ENCODE measurements around the gene GRK1.

The GRK1 gene

DNA sequence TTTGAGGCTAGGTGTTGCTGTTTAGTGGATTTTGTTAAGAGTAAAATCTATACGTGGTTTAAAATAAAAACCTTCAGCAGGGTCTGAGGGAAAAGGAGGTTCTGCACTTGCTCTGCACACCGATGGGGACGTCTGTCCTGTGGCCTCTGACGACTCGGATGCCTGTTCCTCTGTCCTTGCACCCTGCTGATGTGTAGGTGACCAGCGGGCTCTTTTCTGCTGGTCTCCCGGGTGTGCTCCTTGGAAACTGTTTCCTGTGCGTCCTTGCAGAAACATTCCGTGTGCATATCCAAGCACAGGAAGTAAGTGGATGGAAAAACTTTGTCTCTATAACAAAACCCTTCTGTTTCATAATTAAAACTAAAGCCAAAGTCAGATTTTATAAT is 12.9 kb upstream of the GRK1 start:
- TF ChIP-seq, protein P1, sequence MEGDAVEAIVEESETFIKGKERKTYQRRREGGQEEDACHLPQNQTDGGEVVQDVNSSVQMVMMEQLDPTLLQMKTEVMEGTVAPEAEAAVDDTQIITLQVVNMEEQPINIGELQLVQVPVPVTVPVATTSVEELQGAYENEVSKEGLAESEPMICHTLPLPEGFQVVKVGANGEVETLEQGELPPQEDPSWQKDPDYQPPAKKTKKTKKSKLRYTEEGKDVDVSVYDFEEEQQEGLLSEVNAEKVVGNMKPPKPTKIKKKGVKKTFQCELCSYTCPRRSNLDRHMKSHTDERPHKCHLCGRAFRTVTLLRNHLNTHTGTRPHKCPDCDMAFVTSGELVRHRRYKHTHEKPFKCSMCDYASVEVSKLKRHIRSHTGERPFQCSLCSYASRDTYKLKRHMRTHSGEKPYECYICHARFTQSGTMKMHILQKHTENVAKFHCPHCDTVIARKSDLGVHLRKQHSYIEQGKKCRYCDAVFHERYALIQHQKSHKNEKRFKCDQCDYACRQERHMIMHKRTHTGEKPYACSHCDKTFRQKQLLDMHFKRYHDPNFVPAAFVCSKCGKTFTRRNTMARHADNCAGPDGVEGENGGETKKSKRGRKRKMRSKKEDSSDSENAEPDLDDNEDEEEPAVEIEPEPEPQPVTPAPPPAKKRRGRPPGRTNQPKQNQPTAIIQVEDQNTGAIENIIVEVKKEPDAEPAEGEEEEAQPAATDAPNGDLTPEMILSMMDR (IDR thresholded peaks at IDR 0.05): no peak
- H3K27ac Mint-ChIP-seq: peak overlapping the region; percentile 90
- peaks cover 31% of the 10 kb centered on the region for H3K4me1 Mint-ChIP-seq
- H3K9me3 Mint-ChIP-seq: no peaks in the 10 kb centered on the region
- H3K27me3 Mint-ChIP-seq (ENCODE audit: low read depth, poor library complexity): peaks cover 10% of the 10 kb centered on the region
- no peak overlapping the region for H3K4me3 Mint-ChIP-seq
- no peak for DNase-seq
- H3K36me3 Mint-ChIP-seq (ENCODE audit: low read depth): peaks cover 6% of the 10 kb centered on the region

DNA sequence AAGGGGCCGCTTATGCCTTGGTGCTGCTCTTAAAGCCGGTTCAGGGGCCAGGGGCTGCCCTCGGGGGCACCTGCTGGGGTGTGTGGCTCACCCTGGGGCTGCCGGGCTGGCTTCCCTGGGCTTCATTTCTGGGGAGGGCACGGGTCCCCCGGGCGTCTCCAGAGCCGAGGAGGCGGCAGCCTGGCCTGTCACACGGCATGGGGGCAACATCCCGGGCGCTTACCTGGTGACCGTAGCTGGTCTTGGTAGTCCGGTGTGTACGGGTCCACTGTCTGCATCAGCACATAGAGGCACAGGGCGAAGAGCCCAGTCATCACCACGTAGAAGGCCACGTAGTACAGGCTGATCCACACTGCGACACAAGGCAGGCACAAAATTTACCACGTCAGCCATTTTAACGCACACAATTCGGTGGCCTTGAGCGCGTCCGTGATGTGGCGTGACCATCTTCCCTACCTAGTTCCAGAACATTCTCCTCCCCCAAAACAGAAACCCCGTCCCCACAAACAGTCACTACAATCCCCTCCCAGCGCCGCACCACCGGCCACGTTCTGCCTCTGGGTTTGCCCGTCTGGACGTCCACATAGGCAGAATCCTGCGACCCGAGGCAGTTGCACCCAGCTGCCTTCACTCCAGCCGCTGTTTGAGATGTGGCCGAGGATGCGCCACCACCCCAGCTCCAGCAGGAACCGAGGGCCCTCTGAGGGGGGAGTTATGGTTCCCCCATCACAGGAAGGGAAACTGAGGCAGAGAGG is 12.3 kb upstream of the GRK1 start:
- TF ChIP-seq, protein P1 (IDR thresholded peaks at IDR 0.05): no peak
- no peak for DNase-seq
- no peak overlapping the region for H3K4me3 Mint-ChIP-seq
- no peak overlapping the region for H3K27ac Mint-ChIP-seq
- peaks cover under 1% of the 10 kb centered on the region for H3K36me3 Mint-ChIP-seq (ENCODE audit: low read depth)
- H3K9me3 Mint-ChIP-seq: no peaks in the 10 kb centered on the region
- peaks cover 31% of the 10 kb centered on the region for H3K4me1 Mint-ChIP-seq
- peaks cover 7% of the 10 kb centered on the region for H3K27me3 Mint-ChIP-seq (ENCODE audit: low read depth, poor library complexity)

DNA sequence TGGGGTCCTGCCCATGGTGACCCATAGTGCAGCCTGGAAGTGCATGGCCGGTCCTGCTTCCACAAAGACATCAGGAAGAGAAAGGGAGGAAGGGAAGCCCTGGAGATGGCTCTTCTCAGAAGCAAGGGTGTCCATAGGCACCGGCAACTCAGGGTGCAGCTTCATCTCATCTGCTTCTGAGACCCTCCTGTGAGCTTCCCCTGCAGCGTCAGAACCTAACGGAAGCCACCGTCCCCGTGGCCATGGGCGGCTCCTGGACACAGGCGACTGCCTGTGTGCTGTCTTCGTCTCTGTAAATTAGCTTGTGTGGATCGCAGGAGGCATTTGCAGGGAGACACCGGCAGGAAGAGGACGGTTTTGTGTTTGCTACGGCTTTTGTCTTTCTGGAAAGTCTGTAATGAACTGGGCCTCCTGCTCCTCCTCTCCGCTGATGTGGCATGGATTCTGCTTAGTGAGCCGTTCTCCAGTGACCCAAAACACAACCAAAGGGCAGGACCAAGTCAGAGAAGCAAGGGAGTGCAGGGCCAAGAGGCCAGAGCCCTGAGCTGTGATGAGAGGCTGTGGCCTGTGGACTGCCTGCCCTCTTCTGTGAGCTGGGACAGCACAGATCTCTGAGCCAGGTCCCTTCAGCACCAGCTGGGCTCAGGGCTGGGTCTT is 11.5 kb upstream of the GRK1 start:
- no peak for DNase-seq
- TF ChIP-seq, protein P1 (IDR thresholded peaks at IDR 0.05): no peak
- Mint-ChIP-seq H3K36me3 (ENCODE audit: low read depth) (no peaks in the 10 kb centered on the region), H3K27me3 (ENCODE audit: low read depth, poor library complexity) (peaks cover 7% of the 10 kb centered on the region), H3K4me1 (peaks cover 27% of the 10 kb centered on the region), H3K27ac (peak overlapping the region; percentile 93), H3K4me3 (peak overlapping the region; percentile 17), H3K9me3 (no peaks in the 10 kb centered on the region)

DNA sequence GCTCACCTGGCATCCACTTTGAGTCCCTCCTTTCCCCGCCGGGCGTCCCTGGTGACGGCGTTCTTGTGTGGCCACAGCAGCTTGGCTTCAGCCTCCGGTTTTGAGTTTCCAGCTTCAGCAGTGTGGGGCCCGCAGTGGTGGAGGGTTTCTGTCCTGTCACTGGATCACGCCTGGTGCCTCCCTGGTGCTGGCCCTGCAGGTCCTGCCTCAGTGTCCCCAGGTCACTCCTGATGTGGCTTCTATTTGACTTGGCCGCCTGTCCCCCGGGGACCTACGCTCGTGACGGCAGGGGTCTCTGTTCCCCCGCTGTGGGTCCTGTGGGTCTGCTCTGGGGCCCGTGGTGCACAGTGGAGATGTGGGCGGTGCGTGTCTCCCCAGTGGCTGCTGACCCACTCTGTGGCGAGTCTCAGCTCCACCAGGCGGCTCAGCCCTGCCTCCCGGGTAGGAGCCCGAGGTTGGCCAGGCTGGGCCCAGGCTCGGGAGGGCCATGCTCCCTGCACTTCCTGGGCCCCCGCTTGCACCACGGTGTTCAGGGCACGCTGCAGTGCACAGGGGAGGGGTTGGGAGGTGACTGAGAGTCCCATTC is 10.9 kb upstream of the GRK1 start:
- DNase-seq: no peak
- Mint-ChIP-seq H3K27me3 (ENCODE audit: low read depth, poor library complexity) (peaks cover 8% of the 10 kb centered on the region), H3K9me3 (peaks cover 6% of the 10 kb centered on the region)

DNA sequence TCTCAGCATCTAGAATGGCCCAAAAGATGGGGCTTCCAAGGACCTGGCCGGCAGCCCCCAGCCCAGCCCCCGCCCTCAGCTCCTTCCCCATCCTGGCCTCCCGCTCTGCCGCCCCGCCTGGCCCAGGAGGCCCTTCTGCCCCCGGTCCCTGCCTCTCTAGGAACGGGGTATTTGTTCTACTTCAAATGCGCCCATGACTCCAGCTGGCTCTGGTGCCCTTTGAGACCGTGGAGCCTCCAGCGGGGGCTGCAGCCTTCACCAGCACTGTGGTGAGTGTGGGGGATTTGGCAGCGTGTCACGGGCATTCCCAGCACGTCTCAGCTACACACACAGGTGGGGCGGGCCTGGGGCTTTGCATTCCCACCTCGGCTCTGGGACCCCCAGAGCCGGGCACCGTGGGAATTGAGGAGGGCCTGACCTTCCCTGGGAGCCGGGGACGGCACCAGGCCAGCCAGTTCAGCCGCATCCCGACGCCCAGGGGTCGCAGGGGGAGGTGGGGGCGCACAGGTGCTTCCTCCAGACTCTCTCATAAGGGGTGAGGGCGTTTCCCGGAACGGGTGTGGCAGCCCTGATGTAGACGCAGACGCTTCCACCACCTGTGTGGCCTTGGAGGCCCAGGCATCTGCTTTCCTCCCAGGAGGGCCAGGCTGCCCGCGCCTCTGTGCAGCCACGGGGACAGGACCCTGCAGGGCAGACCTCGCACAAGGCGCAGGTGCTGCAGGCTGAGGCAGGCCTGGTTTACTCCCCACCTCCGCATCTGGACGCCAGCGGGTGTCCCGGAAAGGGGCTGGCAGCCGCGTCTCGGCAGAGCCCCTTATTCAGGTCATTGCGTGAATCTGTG is 10.0 kb upstream of the GRK1 start:
- no peak overlapping the region for H3K4me3 Mint-ChIP-seq
- peaks cover 7% of the 10 kb centered on the region for H3K36me3 Mint-ChIP-seq (ENCODE audit: low read depth)
- H3K27me3 Mint-ChIP-seq (ENCODE audit: low read depth, poor library complexity): peaks cover 13% of the 10 kb centered on the region
- H3K9me3 Mint-ChIP-seq: peaks cover 15% of the 10 kb centered on the region
- DNase-seq: no peak
- no peak overlapping the region for H3K27ac Mint-ChIP-seq
- peaks cover 27% of the 10 kb centered on the region for H3K4me1 Mint-ChIP-seq
- TF ChIP-seq, protein P1 (IDR thresholded peaks at IDR 0.05): no peak

More for the DNA sequence above, 10.9 kb upstream of the GRK1 start:
- Mint-ChIP-seq H3K4me3 (peak overlapping the region; percentile 56), H3K36me3 (ENCODE audit: low read depth) (peaks cover 6% of the 10 kb centered on the region), H3K27ac (peak overlapping the region; percentile 93), H3K4me1 (peaks cover 27% of the 10 kb centered on the region)
- TF ChIP-seq, protein P1 (IDR thresholded peaks at IDR 0.05): no peak
